GM19468 (cell line): ENCODE measurements around the gene SRPK2.
"Not testable (repeated sequence)": the region's sequence is repeated elsewhere in the genome, so short reads cannot be mapped to it uniquely, and the experiment has no call there.

Experiments
- ATAC-seq: cut with Tn5 transposase; IDR thresholded peaks from one replicate; pipeline ENCODE4 v1.9.1; 2021; ENCODE audit warnings: mild to moderate bottlenecking, moderate library complexity, moderate number of reproducible peaks; ENCODE audit not compliant: unreplicated experiment; ENCODE audit errors: extremely low read depth

SRPK2 gene

GRCh38 chr7:105269397-105269796 is 119.3 kb downstream of the SRPK2 start:
- no peak for ATAC-seq

- ATAC-seq: peak; percentile 41
Observed at GRCh38 chr7:105268511-105269392, 120.0 kb downstream of the SRPK2 start.

- ATAC-seq: no peak
Observed at GRCh38 chr7:105268056-105268455, 120.7 kb downstream of the SRPK2 start.

- ATAC-seq: no peak
Observed at GRCh38 chr7:105267244-105267643, 121.5 kb downstream of the SRPK2 start.

- no peak for ATAC-seq
Observed at GRCh38 chr7:105264707-105265106, 124.0 kb downstream of the SRPK2 start.

GRCh38 chr7:105261689-105262088 is 127.0 kb downstream of the SRPK2 start:
- no peak for ATAC-seq

GRCh38 chr7:105260201-105260871 is 128.4 kb downstream of the SRPK2 start:
- not testable (repeated sequence) for ATAC-seq

- not testable (repeated sequence) for ATAC-seq
Observed at GRCh38 chr7:105258919-105259318, 129.8 kb downstream of the SRPK2 start.

GRCh38 chr7:105257338-105257737 is 131.4 kb downstream of the SRPK2 start:
- ATAC-seq: no peak

- ATAC-seq: no peak
Observed at GRCh38 chr7:105256761-105257231, 131.9 kb downstream of the SRPK2 start.

- no peak for ATAC-seq
Observed at GRCh38 chr7:105250706-105251105, 138.0 kb downstream of the SRPK2 start.

GRCh38 chr7:105250239-105250638 is 138.5 kb downstream of the SRPK2 start:
- no peak for ATAC-seq

- ATAC-seq: no peak
Observed at GRCh38 chr7:105249216-105249615, 139.5 kb downstream of the SRPK2 start.

GRCh38 chr7:105246679-105247078 is 142.0 kb downstream of the SRPK2 start:
- ATAC-seq: no peak

GRCh38 chr7:105246256-105246655 is 142.5 kb downstream of the SRPK2 start:
- no peak for ATAC-seq

GRCh38 chr7:105245398-105246114 is 143.2 kb downstream of the SRPK2 start:
- ATAC-seq: no peak

GRCh38 chr7:105244594-105244993 is 144.1 kb downstream of the SRPK2 start:
- no peak for ATAC-seq

GRCh38 chr7:105241198-105241597 is 147.5 kb downstream of the SRPK2 start:
- no peak for ATAC-seq

GRCh38 chr7:105238198-105238765 is 150.4 kb downstream of the SRPK2 start:
- no peak for ATAC-seq

- ATAC-seq: no peak
Observed at GRCh38 chr7:105234886-105235285, 153.8 kb downstream of the SRPK2 start.
